ENCODE results near the gene FBXW11.

The FBXW11 gene

DNA sequence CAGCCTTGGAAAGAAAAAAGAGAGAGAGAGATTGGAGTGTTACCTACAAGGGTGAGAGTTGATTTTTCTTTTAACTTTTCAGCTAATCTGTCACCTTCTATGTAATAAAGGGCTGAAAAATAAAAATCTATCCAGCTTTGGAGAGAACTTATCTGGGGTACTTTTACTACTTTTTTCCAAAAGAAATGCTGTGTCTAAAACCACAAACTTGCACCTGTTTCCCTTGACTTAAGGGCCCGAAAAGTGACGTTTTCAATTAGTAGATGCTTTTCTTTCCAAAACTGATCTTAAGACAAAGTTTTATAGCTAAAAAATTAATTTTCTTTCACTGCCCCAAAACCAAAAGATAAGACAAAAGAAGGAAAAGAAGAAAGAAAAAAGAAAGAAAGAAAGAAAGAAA, 172.0 kb downstream of the FBXW11 start:
- DNase-seq, result no peak

GRCh38 chr5:171832775-171833174, 173.7 kb downstream of the FBXW11 start:
- DNase-seq, result no peak

- no peak for DNase-seq
Observed at GRCh38 chr5:171830686-171831085, 175.8 kb downstream of the FBXW11 start.

DNA sequence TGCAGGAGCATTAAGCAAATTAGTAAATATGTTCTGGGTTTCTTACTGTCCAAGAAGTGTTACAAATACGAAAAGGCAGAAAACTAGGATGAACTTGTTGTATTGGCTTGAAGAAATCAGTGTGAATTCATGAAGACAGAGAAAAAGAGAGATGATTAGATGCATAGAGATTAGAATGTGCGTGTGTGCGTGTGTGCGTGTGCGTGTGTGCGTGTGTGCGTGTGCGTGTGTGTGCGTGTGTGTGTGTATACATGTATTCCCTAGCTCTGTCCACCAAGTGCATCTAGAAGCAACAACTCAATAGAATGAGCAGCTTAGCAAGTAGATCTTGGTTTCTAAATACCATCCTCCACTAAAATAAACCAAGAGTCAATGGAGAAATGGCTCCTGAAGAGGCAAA, 179.3 kb downstream of the FBXW11 start:
- no peak for DNase-seq

- no peak for DNase-seq
Observed at GRCh38 chr5:171826132-171826531, 180.3 kb downstream of the FBXW11 start.

DNA sequence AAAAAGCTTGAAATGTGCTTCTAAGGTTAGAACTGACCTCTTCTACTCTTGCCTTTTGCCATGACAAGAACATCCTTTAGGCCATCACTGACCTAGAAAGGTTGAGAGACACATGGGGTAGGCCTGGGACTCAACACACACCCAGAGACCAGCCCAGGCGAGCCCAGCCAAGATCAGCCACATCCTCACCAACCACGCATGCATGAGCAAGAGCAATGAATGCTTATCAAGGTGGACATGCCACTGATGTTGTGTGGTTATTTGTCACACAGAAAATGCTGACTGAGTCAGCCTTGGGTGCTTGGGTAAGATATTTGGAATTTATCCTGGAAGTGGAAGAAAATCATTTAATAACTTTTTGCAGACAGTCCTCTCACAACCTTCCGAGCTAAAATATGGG, 181.4 kb downstream of the FBXW11 start:
- no peak for DNase-seq

- no peak for DNase-seq
Observed at GRCh38 chr5:171823269-171823668, 183.2 kb downstream of the FBXW11 start.

DNA sequence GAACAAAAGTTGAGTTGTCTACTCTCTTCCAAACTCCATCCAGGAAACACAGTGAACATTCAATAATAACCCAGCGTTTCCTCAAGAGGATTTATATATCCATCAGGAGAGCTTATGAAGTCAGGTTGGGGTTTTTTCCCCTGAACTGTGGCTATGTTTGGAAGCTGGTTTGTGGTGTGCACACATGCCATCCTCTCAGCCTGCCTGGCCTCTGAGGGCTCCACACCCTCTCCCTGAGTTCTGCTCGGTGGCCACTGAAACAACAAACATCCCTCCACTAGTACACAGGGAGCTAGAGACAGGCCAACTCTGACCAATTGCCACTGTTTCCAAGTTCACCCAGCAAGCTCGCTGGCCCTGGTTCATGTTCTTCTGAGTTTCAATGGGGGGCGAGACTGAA, 185.2 kb downstream of the FBXW11 start:
- no peak for DNase-seq

- DNase-seq, result no peak
Observed at GRCh38 chr5:171820561-171820960, 185.9 kb downstream of the FBXW11 start.

- no peak for DNase-seq
Observed at GRCh38 chr5:171816666-171817065, 189.8 kb downstream of the FBXW11 start.

- DNase-seq, result no peak
Observed at GRCh38 chr5:171813813-171814490, 192.5 kb downstream of the FBXW11 start.

DNA sequence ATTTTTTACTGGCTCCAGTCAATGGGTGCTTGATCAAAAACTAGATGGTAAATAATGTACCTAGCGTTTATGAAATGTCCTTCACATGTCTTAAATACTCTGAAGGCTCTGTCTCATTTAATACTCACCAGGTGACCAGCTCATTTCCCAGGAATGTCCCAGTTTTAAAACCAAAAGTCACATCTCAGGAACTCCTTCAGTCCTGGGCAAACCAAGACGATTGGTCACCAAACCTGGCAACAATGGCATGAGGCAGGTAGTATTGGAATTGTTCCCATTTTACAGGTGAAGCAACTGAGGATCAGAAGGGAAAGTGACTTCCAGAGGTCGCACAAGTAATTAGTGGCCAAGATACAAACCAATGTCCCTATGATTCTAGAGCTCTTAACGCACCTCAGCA, 193.2 kb downstream of the FBXW11 start:
- no peak for DNase-seq
